NCI-H2227 (cell line): ENCODE measurements around the gene VPS37B.

Experiments used
- DNase-seq: peaks from one replicate; lab custom pipeline; 2025; ENCODE audit not compliant: unreplicated experiment; lab: John Stamatoyannopoulos, UW

The VPS37B gene

DNA sequence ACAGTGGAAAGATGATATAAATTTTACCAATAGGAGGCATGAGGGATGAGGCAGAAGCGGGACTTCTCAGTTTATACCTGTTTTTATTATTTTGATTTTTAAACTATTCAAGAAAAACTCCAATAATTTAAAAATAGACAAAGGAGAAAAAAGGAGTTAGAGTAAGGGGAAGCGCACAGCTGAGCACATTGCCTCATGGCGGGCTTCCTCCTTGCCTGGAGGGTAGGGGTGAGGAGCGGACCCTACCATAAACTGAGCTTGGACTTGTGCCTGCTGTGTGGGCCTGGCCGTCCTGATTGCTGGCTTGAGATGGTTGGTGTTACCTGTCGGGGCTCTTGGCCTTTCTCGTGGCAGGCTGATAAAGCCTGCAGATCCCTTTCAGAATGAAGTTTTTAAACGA is 75.8 kb downstream of the VPS37B start:
- no peak for DNase-seq

DNA sequence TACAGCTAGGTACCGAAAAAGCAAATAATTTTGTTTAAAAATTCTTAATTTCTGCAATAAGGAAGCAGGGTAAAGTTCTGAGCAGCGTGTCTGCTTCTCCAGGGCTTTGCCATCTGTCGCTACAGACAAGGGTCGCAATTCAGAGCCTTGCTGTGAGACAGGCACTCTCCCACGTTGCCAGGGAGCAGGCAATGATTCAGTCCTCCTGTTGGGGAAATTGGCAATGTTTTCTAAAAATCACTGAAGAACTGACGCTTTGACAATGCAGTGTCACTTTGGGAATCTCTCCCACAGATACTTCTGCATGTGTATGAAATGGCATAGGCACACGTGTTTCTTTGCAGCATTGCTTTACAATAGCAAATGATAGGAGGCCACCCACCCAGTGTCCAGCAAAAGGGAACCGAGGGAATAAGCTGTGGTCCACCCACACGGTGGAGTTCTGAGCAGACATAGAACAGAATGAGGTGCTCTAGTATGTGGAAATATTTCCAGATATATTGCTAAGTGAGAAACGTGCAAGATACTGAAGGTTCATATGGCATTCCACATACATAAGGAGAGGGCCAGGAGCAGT is 76.6 kb downstream of the VPS37B start:
- DNase-seq = no peak
